ENCODE measurements around the gene PRPF6. TPM values are rescaled to one million over a fixed set of nuclear protein-coding genes. Genes with fewer than 3 reads are reported as not detected.

Gene PRPF6
- total and polyA plus RNA-seq, 2 of the 13 experiments (the other 11 are each of a cell fraction or from before 2014, with no cell fraction given) = 63.7 to 101 TPM

DNA sequence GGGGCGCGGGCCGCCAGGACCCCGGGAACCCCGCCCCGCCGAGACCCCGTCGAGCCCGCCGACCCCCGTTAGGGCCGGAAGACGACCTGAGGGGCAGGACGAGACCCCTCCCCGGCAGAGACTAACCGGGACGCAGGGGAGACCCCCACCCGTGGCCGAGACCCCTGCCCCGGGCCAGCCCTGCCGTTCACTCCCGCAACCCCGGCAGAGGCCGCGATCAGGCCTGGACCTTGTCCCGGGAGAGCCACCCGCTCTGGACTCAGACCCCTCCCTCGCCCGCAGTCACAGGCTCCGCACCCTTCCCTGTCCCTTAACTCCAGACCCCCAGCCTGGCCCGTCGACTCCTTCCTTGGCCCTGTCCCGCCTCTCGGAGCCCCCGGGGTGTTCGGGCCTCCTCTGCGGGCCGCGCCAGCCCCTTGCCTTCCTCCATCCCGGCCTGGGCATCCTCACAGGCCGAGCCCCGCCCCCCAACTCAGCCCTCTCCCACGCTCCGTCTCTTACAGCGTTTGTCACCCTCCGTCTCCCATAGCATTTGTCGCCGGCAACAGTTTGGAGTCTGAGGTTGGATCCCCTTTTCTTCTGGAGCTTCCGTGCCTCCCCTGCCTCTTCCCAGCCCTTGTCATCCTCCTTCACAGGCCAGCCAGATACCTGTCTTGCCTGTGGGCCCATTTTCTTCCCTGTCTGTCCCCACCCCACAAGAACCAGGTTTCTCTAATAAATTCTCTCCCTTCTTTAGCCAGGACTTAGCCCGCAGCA, 82.6 kb downstream of the PRPF6 start (continued):
- TF ChIP-seq RXRB (CRISPR knock-in tag; IDR thresholded peaks at IDR 0.05; ENCODE audit: borderline replicate concordance) (0 out of 2 replicates have a peak, but pooled peaks have one; percentile 24), KLF12 (CRISPR knock-in tag; IDR thresholded peaks at IDR 0.05; ENCODE audit: borderline replicate concordance) (peak; percentile 63; the same call in 1 of the 2 replicates), MIXL1 (CRISPR knock-in tag; IDR thresholded peaks at IDR 0.05) (no peak), NR2F2 (IDR thresholded peaks at IDR 0.05; ENCODE audit: borderline replicate concordance, low read depth) (no peak), ZNF75D (CRISPR knock-in tag; IDR thresholded peaks at IDR 0.05; ENCODE audit: borderline replicate concordance) (no peak), TAF15 (IDR thresholded peaks at IDR 0.05; ENCODE audit: low read depth, low read length, poor library complexity, severe bottlenecking) (no peak), NFYB (CRISPR knock-in tag; IDR thresholded peaks at IDR 0.05) (no peak), KDM2A (CRISPR knock-in tag; IDR thresholded peaks at IDR 0.05; ENCODE audit: borderline replicate concordance, low read depth) (peak; percentile 69; the same call in 1 of the 2 replicates), HMG20B (CRISPR knock-in tag; conservative IDR thresholded peaks at IDR 0.05) (0 out of 2 replicates have a peak, but pooled peaks have one; percentile 23), TARDBP (CRISPR knock-in tag; IDR thresholded peaks at IDR 0.05) (peak; percentile 62; the same call in 1 of the 2 replicates), ZNF569 (CRISPR knock-in tag; IDR thresholded peaks at IDR 0.05; ENCODE audit: borderline replicate concordance) (no peak), ZNF891 (CRISPR knock-in tag; IDR thresholded peaks at IDR 0.05) (no peak; the same call in 1 of the 2 replicates), ZNF292 (CRISPR knock-in tag; IDR thresholded peaks at IDR 0.05; ENCODE audit: borderline replicate concordance, low read depth) (no peak; the same call in 1 of the 2 replicates), ZFP41 (CRISPR knock-in tag; IDR thresholded peaks at IDR 0.05; ENCODE audit: borderline replicate concordance) (peak; percentile 64; the same call in 1 of the 2 replicates)
- TF ChIP-seq, protein P1, sequence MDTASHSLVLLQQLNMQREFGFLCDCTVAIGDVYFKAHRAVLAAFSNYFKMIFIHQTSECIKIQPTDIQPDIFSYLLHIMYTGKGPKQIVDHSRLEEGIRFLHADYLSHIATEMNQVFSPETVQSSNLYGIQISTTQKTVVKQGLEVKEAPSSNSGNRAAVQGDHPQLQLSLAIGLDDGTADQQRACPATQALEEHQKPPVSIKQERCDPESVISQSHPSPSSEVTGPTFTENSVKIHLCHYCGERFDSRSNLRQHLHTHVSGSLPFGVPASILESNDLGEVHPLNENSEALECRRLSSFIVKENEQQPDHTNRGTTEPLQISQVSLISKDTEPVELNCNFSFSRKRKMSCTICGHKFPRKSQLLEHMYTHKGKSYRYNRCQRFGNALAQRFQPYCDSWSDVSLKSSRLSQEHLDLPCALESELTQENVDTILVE (CRISPR knock-in tag; IDR thresholded peaks at IDR 0.05) = no peak
- TF ChIP-seq, protein P2, sequence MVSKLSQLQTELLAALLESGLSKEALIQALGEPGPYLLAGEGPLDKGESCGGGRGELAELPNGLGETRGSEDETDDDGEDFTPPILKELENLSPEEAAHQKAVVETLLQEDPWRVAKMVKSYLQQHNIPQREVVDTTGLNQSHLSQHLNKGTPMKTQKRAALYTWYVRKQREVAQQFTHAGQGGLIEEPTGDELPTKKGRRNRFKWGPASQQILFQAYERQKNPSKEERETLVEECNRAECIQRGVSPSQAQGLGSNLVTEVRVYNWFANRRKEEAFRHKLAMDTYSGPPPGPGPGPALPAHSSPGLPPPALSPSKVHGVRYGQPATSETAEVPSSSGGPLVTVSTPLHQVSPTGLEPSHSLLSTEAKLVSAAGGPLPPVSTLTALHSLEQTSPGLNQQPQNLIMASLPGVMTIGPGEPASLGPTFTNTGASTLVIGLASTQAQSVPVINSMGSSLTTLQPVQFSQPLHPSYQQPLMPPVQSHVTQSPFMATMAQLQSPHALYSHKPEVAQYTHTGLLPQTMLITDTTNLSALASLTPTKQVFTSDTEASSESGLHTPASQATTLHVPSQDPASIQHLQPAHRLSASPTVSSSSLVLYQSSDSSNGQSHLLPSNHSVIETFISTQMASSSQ (IDR thresholded peaks at IDR 0.05; ENCODE audit: low read depth) = no peak
- TF ChIP-seq, protein P2 (CRISPR knock-in tag; IDR thresholded peaks at IDR 0.05; ENCODE audit: borderline replicate concordance) = no peak
- TF ChIP-seq, protein P3, sequence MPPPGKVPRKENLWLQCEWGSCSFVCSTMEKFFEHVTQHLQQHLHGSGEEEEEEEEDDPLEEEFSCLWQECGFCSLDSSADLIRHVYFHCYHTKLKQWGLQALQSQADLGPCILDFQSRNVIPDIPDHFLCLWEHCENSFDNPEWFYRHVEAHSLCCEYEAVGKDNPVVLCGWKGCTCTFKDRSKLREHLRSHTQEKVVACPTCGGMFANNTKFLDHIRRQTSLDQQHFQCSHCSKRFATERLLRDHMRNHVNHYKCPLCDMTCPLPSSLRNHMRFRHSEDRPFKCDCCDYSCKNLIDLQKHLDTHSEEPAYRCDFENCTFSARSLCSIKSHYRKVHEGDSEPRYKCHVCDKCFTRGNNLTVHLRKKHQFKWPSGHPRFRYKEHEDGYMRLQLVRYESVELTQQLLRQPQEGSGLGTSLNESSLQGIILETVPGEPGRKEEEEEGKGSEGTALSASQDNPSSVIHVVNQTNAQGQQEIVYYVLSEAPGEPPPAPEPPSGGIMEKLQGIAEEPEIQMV (CRISPR knock-in tag; IDR thresholded peaks at IDR 0.05; ENCODE audit: low read depth) = no peak
- TF ChIP-seq, protein P4, sequence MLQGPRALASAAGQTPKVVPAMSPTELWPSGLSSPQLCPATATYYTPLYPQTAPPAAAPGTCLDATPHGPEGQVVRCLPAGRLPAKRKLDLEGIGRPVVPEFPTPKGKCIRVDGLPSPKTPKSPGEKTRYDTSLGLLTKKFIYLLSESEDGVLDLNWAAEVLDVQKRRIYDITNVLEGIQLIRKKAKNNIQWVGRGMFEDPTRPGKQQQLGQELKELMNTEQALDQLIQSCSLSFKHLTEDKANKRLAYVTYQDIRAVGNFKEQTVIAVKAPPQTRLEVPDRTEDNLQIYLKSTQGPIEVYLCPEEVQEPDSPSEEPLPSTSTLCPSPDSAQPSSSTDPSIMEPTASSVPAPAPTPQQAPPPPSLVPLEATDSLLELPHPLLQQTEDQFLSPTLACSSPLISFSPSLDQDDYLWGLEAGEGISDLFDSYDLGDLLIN (CRISPR knock-in tag; IDR thresholded peaks at IDR 0.05; ENCODE audit: borderline replicate concordance) = no peak

All from HepG2 (cell line).